Measurements from ENCODE around the gene MECR.

DNA sequence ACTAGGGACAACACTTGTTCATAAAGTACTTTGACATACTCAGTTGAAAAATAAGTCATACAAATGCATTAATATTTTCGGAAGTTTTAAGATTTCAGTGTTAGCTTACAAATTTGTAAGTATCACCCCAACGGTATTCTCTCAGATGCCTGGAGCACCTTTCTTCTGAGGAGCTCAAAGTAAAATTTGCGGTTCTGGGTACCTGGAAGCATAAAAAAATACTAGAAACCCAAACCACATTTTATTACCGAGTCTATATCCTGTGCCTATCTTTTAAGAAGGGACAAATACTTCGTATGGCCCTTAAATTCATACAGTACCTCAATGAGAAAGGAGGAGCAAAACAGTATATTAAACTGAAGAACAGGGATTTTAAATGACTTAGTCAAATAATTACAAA is 59.2 kb downstream of the MECR start:
- TF ChIP-seq POLR2AphosphoS5 (IDR thresholded peaks at IDR 0.05; ENCODE audit: borderline replicate concordance, low read depth, low read length) (no peak), EZH2 (IDR thresholded peaks at IDR 0.05) (no peak)

Measured in SK-N-MC (cell line).